Measurements from ENCODE around the gene PCDHB8.
"Not testable (repeated sequence)": the region's sequence is repeated elsewhere in the genome, so short reads cannot be mapped to it uniquely, and the experiment has no call there.

DNA sequence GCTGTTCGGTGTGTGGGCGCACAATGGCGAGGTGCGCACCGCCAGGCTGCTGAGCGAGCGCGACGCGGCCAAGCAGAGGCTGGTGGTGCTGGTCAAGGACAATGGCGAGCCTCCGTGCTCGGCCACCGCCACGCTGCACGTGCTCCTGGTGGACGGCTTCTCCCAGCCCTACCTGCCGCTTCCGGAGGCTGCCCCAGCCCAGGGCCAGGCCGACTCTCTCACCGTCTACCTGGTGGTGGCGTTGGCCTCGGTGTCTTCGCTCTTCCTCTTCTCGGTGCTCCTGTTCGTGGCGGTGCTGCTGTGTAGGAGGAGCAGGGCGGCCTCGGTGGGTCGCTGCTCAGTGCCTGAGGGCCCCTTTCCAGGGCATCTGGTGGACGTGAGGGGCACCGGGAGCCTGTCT is 2.3 kb downstream of the PCDHB8 start:
- not testable (repeated sequence) for TF ChIP-seq EZH2phosphoT487 (IDR thresholded peaks at IDR 0.05; ENCODE audit: low read depth)
- TF ChIP-seq, protein P1, sequence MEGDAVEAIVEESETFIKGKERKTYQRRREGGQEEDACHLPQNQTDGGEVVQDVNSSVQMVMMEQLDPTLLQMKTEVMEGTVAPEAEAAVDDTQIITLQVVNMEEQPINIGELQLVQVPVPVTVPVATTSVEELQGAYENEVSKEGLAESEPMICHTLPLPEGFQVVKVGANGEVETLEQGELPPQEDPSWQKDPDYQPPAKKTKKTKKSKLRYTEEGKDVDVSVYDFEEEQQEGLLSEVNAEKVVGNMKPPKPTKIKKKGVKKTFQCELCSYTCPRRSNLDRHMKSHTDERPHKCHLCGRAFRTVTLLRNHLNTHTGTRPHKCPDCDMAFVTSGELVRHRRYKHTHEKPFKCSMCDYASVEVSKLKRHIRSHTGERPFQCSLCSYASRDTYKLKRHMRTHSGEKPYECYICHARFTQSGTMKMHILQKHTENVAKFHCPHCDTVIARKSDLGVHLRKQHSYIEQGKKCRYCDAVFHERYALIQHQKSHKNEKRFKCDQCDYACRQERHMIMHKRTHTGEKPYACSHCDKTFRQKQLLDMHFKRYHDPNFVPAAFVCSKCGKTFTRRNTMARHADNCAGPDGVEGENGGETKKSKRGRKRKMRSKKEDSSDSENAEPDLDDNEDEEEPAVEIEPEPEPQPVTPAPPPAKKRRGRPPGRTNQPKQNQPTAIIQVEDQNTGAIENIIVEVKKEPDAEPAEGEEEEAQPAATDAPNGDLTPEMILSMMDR (IDR thresholded peaks at IDR 0.05; ENCODE audit: low read depth, low read length): not testable (repeated sequence)

Data from OCI-LY3 (cell line).